HCT116 (cell line): ENCODE data around the gene OR1L6. TPM values are rescaled to one million over a fixed set of nuclear protein-coding genes. Genes with fewer than 3 reads are reported as not detected.

Experiments used
- ATAC-seq: fragments of 200-7000 bp; cut with Tn5 transposase; 2 replicates; pipeline ENCODE4 v1.9.1; 2020; ENCODE audit warnings: mild to moderate bottlenecking, moderate library complexity
- BruUV-seq: library from RNA; stranded (reverse); fragments of 400-500 nt; replicated peaks from 2 replicates; lab custom pipeline; 2021; lab: Mats Ljungman, UMichigan
- CTCF ChIA-PET: fragments of 300-600 bp; sonication (Branson Sonifier 250); formaldehyde crosslinking; loops from one replicate; lab custom pipeline; 2021; ENCODE audit warnings: antibody characterized with exemption; lab: Charles Lee
- POLR2A ChIA-PET: fragments of 300-600, 350-600 bp; sonication (Branson Sonifier 250); formaldehyde crosslinking; loops from one replicate; lab custom pipeline; 2021; ENCODE audit warnings: antibody characterized with exemption; lab: Charles Lee
- RAD21 ChIA-PET, 2 experiments: fragments of 300-600 bp; sonication (Branson Sonifier 250); formaldehyde crosslinking; loops; one replicate each; lab custom pipeline; 2023; ENCODE audit warnings: low total read pairs in 2 of 2; ENCODE audit not compliant: uncharacterized antibody in 2 of 2, unreplicated experiment in 2 of 2, low non-redundant PET in 1 of 2; lab: Charles Lee
- DNase-seq: peaks from one replicate; pipeline ENCODE4 v3.0.0-alpha.2; 2010; ENCODE audit warnings: low read depth, low spot score
- H2AFZ ChIP-seq: fragments of 200-600 bp; shearing (Covaris generic), sonication (generic); 2 replicates; pipeline ENCODE4 v1.6.1; 2017; ENCODE audit warnings: low read depth, mixed run types, mixed read lengths, antibody characterized with exemption, low read length; ENCODE audit not compliant: poor library complexity, severe bottlenecking
- H3K27ac ChIP-seq: 2 replicates; pipeline ENCODE4 v1.5.1; 2012; ENCODE audit warnings: low read depth, low read length
- H3K27me3 ChIP-seq: fragments of 200-600 bp; sonication (generic); 2 replicates; pipeline ENCODE4 v1.6.1; 2016; ENCODE audit warnings: mixed run types, low read length, mixed read lengths; ENCODE audit not compliant: insufficient read depth
- H3K36me3 ChIP-seq, 2 experiments: fragments of 200-500 bp in 1 of 2; fragments of 200-600 bp in 1 of 2; sonication (Bioruptor generic) in 1 of 2; sonication (generic) in 1 of 2; 2 replicates each; pipeline versions ENCODE4 v1.5.1 to v1.6.1; 2014 to 2016; ENCODE audit warnings: low read length in 2 of 2, inconsistent platforms in 1 of 2, mixed read lengths in 1 of 2, mixed run types in 1 of 2; ENCODE audit not compliant: insufficient read depth in 2 of 2, control insufficient read depth in 1 of 2
- H3K4me1 ChIP-seq, 2 experiments: fragments of 200-600 bp in 1 of 2; sonication (generic) in 1 of 2; 2 replicates each; pipeline versions ENCODE4 v1.5.1 to v1.6.1; 2012 to 2017; ENCODE audit warnings: low read length in 2 of 2, inconsistent platforms in 1 of 2, mild to moderate bottlenecking in 1 of 2, mixed read lengths in 1 of 2, mixed run types in 1 of 2, moderate library complexity in 1 of 2; ENCODE audit not compliant: insufficient read depth in 2 of 2, control insufficient read depth in 1 of 2
- H3K4me2 ChIP-seq: fragments of 200-600 bp; sonication (generic); 2 replicates; pipeline ENCODE4 v1.6.1; 2017; ENCODE audit warnings: mixed run types, low read length, mixed read lengths
- H3K4me3 ChIP-seq, 2 experiments: fragments of 200-600 bp in 1 of 2; sonication (generic) in 1 of 2; replicated peaks in 1 of 2; 2 replicates each; pipeline ENCODE4 v1.5.1; 2011 to 2016; ENCODE audit warnings: low read length in 2 of 2, control low read depth in 1 of 2, low read depth in 1 of 2, mild to moderate bottlenecking in 1 of 2, mixed read lengths in 1 of 2, mixed run types in 1 of 2
- H3K79me2 ChIP-seq: fragments of 200-600 bp; sonication (generic); 2 replicates; pipeline ENCODE4 v1.6.1; 2017; ENCODE audit warnings: mild to moderate bottlenecking, mixed run types, low read length, moderate library complexity, mixed read lengths; ENCODE audit not compliant: insufficient read depth
- H3K9ac ChIP-seq: fragments of 200-600 bp; sonication (generic); 2 replicates; pipeline ENCODE4 v1.6.1; 2016; ENCODE audit warnings: low read length, mixed read lengths
- H3K9me2 ChIP-seq: fragments of 200-600 bp; sonication (generic), shearing (Covaris generic); 2 replicates; pipeline ENCODE4 v1.6.1; 2017; ENCODE audit warnings: mixed run types, mild to moderate bottlenecking, moderate library complexity; ENCODE audit not compliant: insufficient read depth
- H3K9me3 ChIP-seq, 2 experiments: fragments of 200-500 bp in 1 of 2; fragments of 200-600 bp in 1 of 2; sonication (Bioruptor generic) in 1 of 2; sonication (generic) in 1 of 2; 2 replicates each; pipeline ENCODE4 v1.6.1; 2014 to 2017; ENCODE audit warnings: low read length in 2 of 2, mixed read lengths in 2 of 2, inconsistent platforms in 1 of 2, low read depth in 1 of 2, mild to moderate bottlenecking in 1 of 2, mixed run types in 1 of 2, moderate library complexity in 1 of 2; ENCODE audit not compliant: control insufficient read depth in 1 of 2, insufficient read depth in 1 of 2
- H4K20me1 ChIP-seq: fragments of 200-600 bp; sonication (generic), shearing (Covaris generic); 2 replicates; pipeline ENCODE4 v1.6.1; 2017; ENCODE audit warnings: mixed run types, mild to moderate bottlenecking, moderate library complexity; ENCODE audit not compliant: insufficient read depth
- CBX3 ChIP-seq: IDR thresholded peaks from 2 replicates; pipeline ENCODE4 v1.6.1; 2012; ENCODE audit warnings: low read depth
- CEBPB ChIP-seq: IDR thresholded peaks from 2 replicates; pipeline ENCODE4 v1.6.1; 2012; ENCODE audit warnings: low read depth
- ELF1 ChIP-seq: IDR thresholded peaks from 2 replicates; pipeline ENCODE4 v1.6.1; 2012; ENCODE audit warnings: low read depth, borderline replicate concordance
- EZH2 ChIP-seq: fragments of 200-600 bp; sonication (generic); IDR thresholded peaks from 2 replicates; pipeline ENCODE4 v1.6.1; 2017; ENCODE audit warnings: antibody characterized with exemption, mixed run types
- POLR2AphosphoS5 ChIP-seq: IDR thresholded peaks from 2 replicates; pipeline ENCODE4 v1.6.1; 2011; ENCODE audit warnings: mild to moderate bottlenecking, low read depth, low read length, moderate library complexity
- ZNF274 ChIP-seq: fragments of 200-500 bp; sonication (Bioruptor generic); IDR thresholded peaks from 2 replicates; pipeline ENCODE4 v1.6.1; 2014; ENCODE audit warnings: mild to moderate bottlenecking, low read depth, low read length, inconsistent platforms
- intact Hi-C: fragments of 100-400 bp; cut with micrococcal nuclease; formaldehyde crosslinking; loops from 2 replicates; pipeline ENCODE4 v1.10.0; 2022
- total RNA-seq: library from RNA; stranded (reverse); gene quantifications from one replicate; pipeline ENCODE4 v1.2.1, GENCODE V29; 2021; ENCODE audit not compliant: unreplicated experiment
- TF ChIP-seq, protein P1 (sequence below): IDR thresholded peaks from 2 replicates; pipeline ENCODE4 v1.6.1; 2011; ENCODE audit warnings: mild to moderate bottlenecking, low read length, moderate library complexity; ENCODE audit not compliant: insufficient replicate concordance; ENCODE audit errors: extremely low read depth
- TF ChIP-seq, protein P2 (sequence below): IDR thresholded peaks from 2 replicates; pipeline ENCODE4 v1.6.1; 2012; ENCODE audit warnings: low read depth

Gene OR1L6
- total RNA-seq, 1 experiment from 2014 or later: not detected

- BruUV-seq: no TSS peak
- DNase-seq (no peak), ATAC-seq (no peak)
- Histone ChIP-seq H3K79me2 (no peaks in the 10 kb centered on the region), H2AFZ (no peak overlapping the region), H4K20me1 (no peaks in the 10 kb centered on the region), H3K4me1 (no peaks in the 10 kb centered on the region), H3K9me3 (no peaks in the 10 kb centered on the region), H3K27ac (no peak overlapping the region), H3K9ac (no peak overlapping the region), H3K4me2 (no peak overlapping the region), H3K9me2 (no peaks in the 10 kb centered on the region), H3K36me3 (no peaks in the 10 kb centered on the region), H3K4me3 (no peak overlapping the region), H3K27me3 (0 out of 2 replicates have a peak, but pooled peaks cover 6% of the 10 kb centered on the region)
- RAD21 ChIA-PET: no interaction called here
- TF ChIP-seq, protein P1, sequence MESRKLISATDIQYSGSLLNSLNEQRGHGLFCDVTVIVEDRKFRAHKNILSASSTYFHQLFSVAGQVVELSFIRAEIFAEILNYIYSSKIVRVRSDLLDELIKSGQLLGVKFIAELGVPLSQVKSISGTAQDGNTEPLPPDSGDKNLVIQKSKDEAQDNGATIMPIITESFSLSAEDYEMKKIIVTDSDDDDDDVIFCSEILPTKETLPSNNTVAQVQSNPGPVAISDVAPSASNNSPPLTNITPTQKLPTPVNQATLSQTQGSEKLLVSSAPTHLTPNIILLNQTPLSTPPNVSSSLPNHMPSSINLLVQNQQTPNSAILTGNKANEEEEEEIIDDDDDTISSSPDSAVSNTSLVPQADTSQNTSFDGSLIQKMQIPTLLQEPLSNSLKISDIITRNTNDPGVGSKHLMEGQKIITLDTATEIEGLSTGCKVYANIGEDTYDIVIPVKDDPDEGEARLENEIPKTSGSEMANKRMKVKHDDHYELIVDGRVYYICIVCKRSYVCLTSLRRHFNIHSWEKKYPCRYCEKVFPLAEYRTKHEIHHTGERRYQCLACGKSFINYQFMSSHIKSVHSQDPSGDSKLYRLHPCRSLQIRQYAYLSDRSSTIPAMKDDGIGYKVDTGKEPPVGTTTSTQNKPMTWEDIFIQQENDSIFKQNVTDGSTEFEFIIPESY: no peak
- TF ChIP-seq CEBPB: no peak
- POLR2A ChIA-PET: no interaction called here
- CTCF ChIA-PET: no interaction called here
- intact Hi-C loops: no loop called here
Observed at GRCh38 chr9:122789256-122790046, 47.3 kb downstream of the OR1L6 start.

DNA sequence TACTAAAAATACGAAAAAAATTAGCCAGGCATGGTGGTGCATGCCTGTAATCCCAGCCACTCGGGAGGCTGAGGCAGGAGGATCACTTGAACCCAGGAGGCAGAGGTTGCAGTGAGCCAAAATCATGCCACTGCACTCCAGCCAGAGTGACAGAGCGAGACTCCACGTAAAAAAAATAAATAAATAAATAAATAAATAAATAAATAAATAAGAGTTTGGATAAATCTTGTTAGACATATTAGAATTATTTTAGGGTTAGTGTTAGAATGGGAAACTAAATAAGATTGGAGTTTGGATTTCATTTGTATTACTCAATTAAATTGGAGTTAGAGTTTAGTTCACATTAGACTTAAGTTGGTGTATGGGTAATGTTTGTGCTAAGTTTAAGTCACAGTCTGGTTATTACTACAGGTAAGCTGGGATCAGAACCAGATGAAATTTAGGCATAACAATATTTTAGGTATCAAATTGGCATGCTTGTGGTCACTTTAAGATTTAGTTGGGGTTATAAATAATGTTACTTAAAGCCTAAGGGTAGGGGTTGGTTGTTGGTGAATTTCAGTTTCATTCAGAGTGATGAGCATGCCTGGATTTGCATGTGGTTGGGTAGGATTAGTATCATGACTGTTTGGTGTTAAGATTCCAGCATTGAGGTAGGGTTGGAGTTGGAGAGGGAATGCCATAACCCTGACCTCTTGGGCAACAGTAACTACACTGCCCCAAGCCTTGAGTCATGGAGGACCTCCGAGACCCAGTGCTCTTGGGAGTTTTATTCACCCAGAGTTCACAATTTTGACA is 50.0 kb downstream of the OR1L6 start:
- Histone ChIP-seq H3K9me3 (no peaks in the 10 kb centered on the region), H2AFZ (no peak overlapping the region), H3K79me2 (no peaks in the 10 kb centered on the region), H3K4me1 (no peaks in the 10 kb centered on the region; a peak in 1 of 4 replicates), H4K20me1 (no peaks in the 10 kb centered on the region), H3K9ac (no peak overlapping the region), H3K27ac (no peak overlapping the region), H3K9me2 (no peaks in the 10 kb centered on the region), H3K36me3 (no peaks in the 10 kb centered on the region), H3K27me3 (no peaks in the 10 kb centered on the region), H3K4me2 (no peak overlapping the region), H3K4me3 (no peak overlapping the region)
- POLR2A ChIA-PET: no interaction called here
- DNase-seq: no peak
- RAD21 ChIA-PET: no interaction called here
- CTCF ChIA-PET: no interaction called here
- TF ChIP-seq EZH2 (no peak), POLR2AphosphoS5 (no peak), ZNF274 (no peak), CBX3 (no peak), ELF1 (no peak)
- TF ChIP-seq, protein P1: no peak
- TF ChIP-seq, protein P2, sequence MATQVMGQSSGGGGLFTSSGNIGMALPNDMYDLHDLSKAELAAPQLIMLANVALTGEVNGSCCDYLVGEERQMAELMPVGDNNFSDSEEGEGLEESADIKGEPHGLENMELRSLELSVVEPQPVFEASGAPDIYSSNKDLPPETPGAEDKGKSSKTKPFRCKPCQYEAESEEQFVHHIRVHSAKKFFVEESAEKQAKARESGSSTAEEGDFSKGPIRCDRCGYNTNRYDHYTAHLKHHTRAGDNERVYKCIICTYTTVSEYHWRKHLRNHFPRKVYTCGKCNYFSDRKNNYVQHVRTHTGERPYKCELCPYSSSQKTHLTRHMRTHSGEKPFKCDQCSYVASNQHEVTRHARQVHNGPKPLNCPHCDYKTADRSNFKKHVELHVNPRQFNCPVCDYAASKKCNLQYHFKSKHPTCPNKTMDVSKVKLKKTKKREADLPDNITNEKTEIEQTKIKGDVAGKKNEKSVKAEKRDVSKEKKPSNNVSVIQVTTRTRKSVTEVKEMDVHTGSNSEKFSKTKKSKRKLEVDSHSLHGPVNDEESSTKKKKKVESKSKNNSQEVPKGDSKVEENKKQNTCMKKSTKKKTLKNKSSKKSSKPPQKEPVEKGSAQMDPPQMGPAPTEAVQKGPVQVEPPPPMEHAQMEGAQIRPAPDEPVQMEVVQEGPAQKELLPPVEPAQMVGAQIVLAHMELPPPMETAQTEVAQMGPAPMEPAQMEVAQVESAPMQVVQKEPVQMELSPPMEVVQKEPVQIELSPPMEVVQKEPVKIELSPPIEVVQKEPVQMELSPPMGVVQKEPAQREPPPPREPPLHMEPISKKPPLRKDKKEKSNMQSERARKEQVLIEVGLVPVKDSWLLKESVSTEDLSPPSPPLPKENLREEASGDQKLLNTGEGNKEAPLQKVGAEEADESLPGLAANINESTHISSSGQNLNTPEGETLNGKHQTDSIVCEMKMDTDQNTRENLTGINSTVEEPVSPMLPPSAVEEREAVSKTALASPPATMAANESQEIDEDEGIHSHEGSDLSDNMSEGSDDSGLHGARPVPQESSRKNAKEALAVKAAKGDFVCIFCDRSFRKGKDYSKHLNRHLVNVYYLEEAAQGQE: no peak
- ATAC-seq: no peak
- BruUV-seq: no TSS peak
- intact Hi-C loops: no loop called here
